Liver (tissue), 3 donors: ENCODE data around the gene KRTAP4-16.

Experiments used
- CTCF ChIP-seq: fragments of 150-350 bp; IDR thresholded peaks from 2 replicates; pipeline ENCODE4 v1.5.1; 2017; ENCODE audit warnings: improper control_type of control experiment, low read depth, low read length; ENCODE audit not compliant: missing input control
- EGR1 ChIP-seq, 2 donors: IDR thresholded peaks; 2 replicates each; pipeline ENCODE4 v1.6.1; 2016 to 2018; ENCODE audit warnings: antibody characterized with exemption in 2 of 2, low read depth in 2 of 2
- FOXA2 ChIP-seq: IDR thresholded peaks from 2 replicates; pipeline ENCODE4 v1.6.1; 2016; ENCODE audit warnings: antibody characterized with exemption
- GABPA ChIP-seq, 2 donors: IDR thresholded peaks in 1 of 2; conservative IDR thresholded peaks in 1 of 2; 2 replicates each; pipeline ENCODE4 v1.6.1; 2016; ENCODE audit warnings: antibody characterized with exemption in 2 of 2, mild to moderate bottlenecking in 1 of 2, moderate library complexity in 1 of 2
- JUND ChIP-seq, 2 donors: IDR thresholded peaks; 2 replicates each; pipeline ENCODE4 v1.6.1; 2016; ENCODE audit warnings: antibody characterized with exemption in 2 of 2
- NR2F2 ChIP-seq: IDR thresholded peaks from 2 replicates; pipeline ENCODE4 v1.6.1; 2016; ENCODE audit warnings: antibody characterized with exemption
- RAD21 ChIP-seq, 2 donors: IDR thresholded peaks; 2 replicates each; pipeline ENCODE4 v1.6.1; 2016; ENCODE audit warnings: antibody characterized with exemption in 2 of 2, mild to moderate bottlenecking in 2 of 2
- TAF1 ChIP-seq: conservative IDR thresholded peaks from 2 replicates; pipeline ENCODE4 v1.6.1; 2016; ENCODE audit warnings: antibody characterized with exemption, mild to moderate bottlenecking
- YY1 ChIP-seq: IDR thresholded peaks from 2 replicates; pipeline ENCODE4 v1.6.1; 2016; ENCODE audit warnings: antibody characterized with exemption, mild to moderate bottlenecking
- TF ChIP-seq, protein P1 (sequence below): IDR thresholded peaks from 2 replicates; pipeline ENCODE4 v1.6.1; 2016; ENCODE audit warnings: antibody characterized with exemption, mild to moderate bottlenecking
- TF ChIP-seq, protein P2 (sequence below): IDR thresholded peaks from 2 replicates; pipeline ENCODE4 v1.6.1; 2016; ENCODE audit warnings: antibody characterized with exemption
- TF ChIP-seq, protein P3 (sequence below): IDR thresholded peaks from 2 replicates; pipeline ENCODE4 v1.6.1; 2016; ENCODE audit warnings: antibody characterized with exemption
- donor health status: healthy.
- donor health status: healthy.

GRCh38 chr17:41131979-41132378 lies 30.0 kb upstream of the KRTAP4-16 start:
- TF ChIP-seq, protein P1, sequence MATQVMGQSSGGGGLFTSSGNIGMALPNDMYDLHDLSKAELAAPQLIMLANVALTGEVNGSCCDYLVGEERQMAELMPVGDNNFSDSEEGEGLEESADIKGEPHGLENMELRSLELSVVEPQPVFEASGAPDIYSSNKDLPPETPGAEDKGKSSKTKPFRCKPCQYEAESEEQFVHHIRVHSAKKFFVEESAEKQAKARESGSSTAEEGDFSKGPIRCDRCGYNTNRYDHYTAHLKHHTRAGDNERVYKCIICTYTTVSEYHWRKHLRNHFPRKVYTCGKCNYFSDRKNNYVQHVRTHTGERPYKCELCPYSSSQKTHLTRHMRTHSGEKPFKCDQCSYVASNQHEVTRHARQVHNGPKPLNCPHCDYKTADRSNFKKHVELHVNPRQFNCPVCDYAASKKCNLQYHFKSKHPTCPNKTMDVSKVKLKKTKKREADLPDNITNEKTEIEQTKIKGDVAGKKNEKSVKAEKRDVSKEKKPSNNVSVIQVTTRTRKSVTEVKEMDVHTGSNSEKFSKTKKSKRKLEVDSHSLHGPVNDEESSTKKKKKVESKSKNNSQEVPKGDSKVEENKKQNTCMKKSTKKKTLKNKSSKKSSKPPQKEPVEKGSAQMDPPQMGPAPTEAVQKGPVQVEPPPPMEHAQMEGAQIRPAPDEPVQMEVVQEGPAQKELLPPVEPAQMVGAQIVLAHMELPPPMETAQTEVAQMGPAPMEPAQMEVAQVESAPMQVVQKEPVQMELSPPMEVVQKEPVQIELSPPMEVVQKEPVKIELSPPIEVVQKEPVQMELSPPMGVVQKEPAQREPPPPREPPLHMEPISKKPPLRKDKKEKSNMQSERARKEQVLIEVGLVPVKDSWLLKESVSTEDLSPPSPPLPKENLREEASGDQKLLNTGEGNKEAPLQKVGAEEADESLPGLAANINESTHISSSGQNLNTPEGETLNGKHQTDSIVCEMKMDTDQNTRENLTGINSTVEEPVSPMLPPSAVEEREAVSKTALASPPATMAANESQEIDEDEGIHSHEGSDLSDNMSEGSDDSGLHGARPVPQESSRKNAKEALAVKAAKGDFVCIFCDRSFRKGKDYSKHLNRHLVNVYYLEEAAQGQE: no peak
- TF ChIP-seq YY1: no peak
- no peak for TF ChIP-seq GABPA (IDR thresholded peaks at IDR 0.05 in 1 of 2, conservative IDR thresholded peaks at IDR 0.05 in 1 of 2)
- no peak for TF ChIP-seq CTCF
- TF ChIP-seq, protein P2, sequence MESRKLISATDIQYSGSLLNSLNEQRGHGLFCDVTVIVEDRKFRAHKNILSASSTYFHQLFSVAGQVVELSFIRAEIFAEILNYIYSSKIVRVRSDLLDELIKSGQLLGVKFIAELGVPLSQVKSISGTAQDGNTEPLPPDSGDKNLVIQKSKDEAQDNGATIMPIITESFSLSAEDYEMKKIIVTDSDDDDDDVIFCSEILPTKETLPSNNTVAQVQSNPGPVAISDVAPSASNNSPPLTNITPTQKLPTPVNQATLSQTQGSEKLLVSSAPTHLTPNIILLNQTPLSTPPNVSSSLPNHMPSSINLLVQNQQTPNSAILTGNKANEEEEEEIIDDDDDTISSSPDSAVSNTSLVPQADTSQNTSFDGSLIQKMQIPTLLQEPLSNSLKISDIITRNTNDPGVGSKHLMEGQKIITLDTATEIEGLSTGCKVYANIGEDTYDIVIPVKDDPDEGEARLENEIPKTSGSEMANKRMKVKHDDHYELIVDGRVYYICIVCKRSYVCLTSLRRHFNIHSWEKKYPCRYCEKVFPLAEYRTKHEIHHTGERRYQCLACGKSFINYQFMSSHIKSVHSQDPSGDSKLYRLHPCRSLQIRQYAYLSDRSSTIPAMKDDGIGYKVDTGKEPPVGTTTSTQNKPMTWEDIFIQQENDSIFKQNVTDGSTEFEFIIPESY: no peak
- TF ChIP-seq EGR1 (IDR thresholded peaks at IDR 0.05; ENCODE audit: low read depth in 2 of 2): no peak
- TF ChIP-seq, protein P3, sequence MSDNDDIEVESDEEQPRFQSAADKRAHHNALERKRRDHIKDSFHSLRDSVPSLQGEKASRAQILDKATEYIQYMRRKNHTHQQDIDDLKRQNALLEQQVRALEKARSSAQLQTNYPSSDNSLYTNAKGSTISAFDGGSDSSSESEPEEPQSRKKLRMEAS: no peak
- TF ChIP-seq RAD21 (IDR thresholded peaks at IDR 0.05): no peak
- TF ChIP-seq NR2F2: no peak
- no peak for TF ChIP-seq JUND (IDR thresholded peaks at IDR 0.05)
- no peak for TF ChIP-seq FOXA2
- no peak for TF ChIP-seq TAF1
